Activated T-cell treated with anti-CD3 and anti-CD28 coated beads, Interleukin-2, amount 50 U/mL, for 72 hours (primary cell): ENCODE measurements around the gene LRIF1. TPM values are rescaled to one million over a fixed set of nuclear protein-coding genes. Genes with fewer than 3 reads are reported as not detected.
A peak's percentile ranks its signal among the peaks of the same experiment; 100 is the strongest.
"Not testable (repeated sequence)": the region's sequence is repeated elsewhere in the genome, so short reads cannot be mapped to it uniquely, and the experiment has no call there.

Experiments
- ATAC-seq, 2 donors: fragments of 150-1000 bp; cut with Tn5 transposase; replicated peaks in 1 of 2; 2 replicates each; pipeline ENCODE4 v1.10.0; 2021; ENCODE audit warnings: moderate library complexity in 2 of 2, mild to moderate bottlenecking in 1 of 2
- DNase-seq, 2 donors: peaks; one replicate each; pipeline ENCODE4 v3.0.0; 2021 to 2022; ENCODE audit warnings: mixed read lengths in 1 of 2
- H3K27ac Mint-ChIP-seq: one replicate; pipeline ENCODE4 v1.8.0; 2022; ENCODE audit warnings: mild to moderate bottlenecking, moderate library complexity, mixed read lengths
- H3K27me3 Mint-ChIP-seq: one replicate; pipeline ENCODE4 v1.8.0; 2022; ENCODE audit warnings: low read depth, mixed read lengths
- H3K36me3 Mint-ChIP-seq, 2 donors: one replicate each; pipeline ENCODE4 v1.8.0; 2022; ENCODE audit warnings: mixed read lengths in 2 of 2, mild to moderate bottlenecking in 1 of 2; ENCODE audit not compliant: insufficient read depth in 2 of 2
- H3K4me1 Mint-ChIP-seq: one replicate; pipeline ENCODE4 v1.8.0; 2022; ENCODE audit warnings: low read depth, mixed read lengths
- H3K4me3 Mint-ChIP-seq, 2 donors: one replicate each; pipeline ENCODE4 v1.8.0; 2022; ENCODE audit warnings: mild to moderate bottlenecking in 2 of 2, mixed read lengths in 2 of 2, moderate library complexity in 2 of 2
- H3K9me3 Mint-ChIP-seq, 2 donors: one replicate each; pipeline ENCODE4 v1.8.0; 2022; ENCODE audit warnings: mixed read lengths in 2 of 2
- total RNA-seq, 2 donors: library from RNA; stranded (reverse); gene quantifications; one replicate each; pipeline ENCODE4 v1.2.3, GENCODE V29; 2022

Gene LRIF1
- total RNA-seq, 2 donors from 2014 or later = 28.5 to 30.0 TPM

- no peak for ATAC-seq
- H3K27me3 Mint-ChIP-seq = no peaks in the 10 kb centered on the region
- H3K9me3 Mint-ChIP-seq = peaks cover 15 to 16% of the 10 kb centered on the region in 2 donors
- H3K27ac Mint-ChIP-seq = peak overlapping the region; percentile 54
- H3K36me3 Mint-ChIP-seq = peaks cover 13 to 22% of the 10 kb centered on the region in 2 donors
- DNase-seq = no peak
- H3K4me3 Mint-ChIP-seq = no peak overlapping the region
- no peaks in the 10 kb centered on the region for H3K4me1 Mint-ChIP-seq
Measured at GRCh38 chr1:110936567-110936966, 27.2 kb downstream of the LRIF1 start.

GRCh38 chr1:110931097-110931496, 32.6 kb downstream of the LRIF1 start:
- H3K4me3 Mint-ChIP-seq, H3K4me1 Mint-ChIP-seq, H3K27me3 Mint-ChIP-seq, DNase-seq, ATAC-seq, H3K27ac Mint-ChIP-seq: not testable (repeated sequence)
- Mint-ChIP-seq H3K36me3 (peaks cover 9 to 26% of the 10 kb centered on the region in 2 donors), H3K9me3 (peaks cover 11 to 12% of the 10 kb centered on the region in 2 donors)

- Mint-ChIP-seq H3K4me3 (no peak overlapping the region), H3K36me3 (peaks cover 3 to 18% of the 10 kb centered on the region in 2 donors), H3K4me1 (no peaks in the 10 kb centered on the region), H3K27ac (no peak overlapping the region), H3K9me3 (peaks cover 6% of the 10 kb centered on the region in 2 donors), H3K27me3 (no peaks in the 10 kb centered on the region)
- DNase-seq = no peak
- ATAC-seq = no peak
Measured at GRCh38 chr1:110928904-110929303, 34.8 kb downstream of the LRIF1 start.

GRCh38 chr1:110928191-110928590, 35.5 kb downstream of the LRIF1 start:
- H3K36me3 Mint-ChIP-seq = peaks cover 3 to 18% of the 10 kb centered on the region in 2 donors
- no peaks in the 10 kb centered on the region for H3K27me3 Mint-ChIP-seq
- H3K9me3 Mint-ChIP-seq = peaks cover 6% of the 10 kb centered on the region in 2 donors
- no peak for DNase-seq
- no peaks in the 10 kb centered on the region for H3K4me1 Mint-ChIP-seq
- H3K27ac Mint-ChIP-seq = no peak overlapping the region
- no peak for ATAC-seq
- H3K4me3 Mint-ChIP-seq = no peak overlapping the region

- Mint-ChIP-seq H3K36me3 (peaks cover 3 to 19% of the 10 kb centered on the region in 2 donors), H3K27me3 (no peaks in the 10 kb centered on the region)
Measured at GRCh38 chr1:110927484-110928075, 36.1 kb downstream of the LRIF1 start.

GRCh38 chr1:110921953-110922352, 41.8 kb downstream of the LRIF1 start:
- ATAC-seq (no peak), DNase-seq (no peak)
- Mint-ChIP-seq H3K4me3 (no peak overlapping the region), H3K4me1 (peaks cover 5% of the 10 kb centered on the region), H3K9me3 (peaks cover 2% of the 10 kb centered on the region in 2 donors), H3K27me3 (no peaks in the 10 kb centered on the region), H3K36me3 (peaks cover 0 to 1% of the 10 kb centered on the region in 2 donors), H3K27ac (no peak overlapping the region)

More at GRCh38 chr1:110927484-110928075, 36.1 kb downstream of the LRIF1 start:
- Mint-ChIP-seq H3K9me3 (peaks cover 6 to 8% of the 10 kb centered on the region in 2 donors), H3K4me1 (no peaks in the 10 kb centered on the region), H3K4me3 (no peak overlapping the region), H3K27ac (no peak overlapping the region)
- ATAC-seq (no peak), DNase-seq (no peak)

- peaks cover 18% of the 10 kb centered on the region for H3K4me1 Mint-ChIP-seq
- H3K9me3 Mint-ChIP-seq = peaks cover 3 to 5% of the 10 kb centered on the region in 2 donors
- no peaks in the 10 kb centered on the region for H3K27me3 Mint-ChIP-seq
- no peak overlapping the region for H3K4me3 Mint-ChIP-seq
- peaks cover 3 to 7% of the 10 kb centered on the region in 2 donors for H3K36me3 Mint-ChIP-seq
- DNase-seq (no peak), ATAC-seq (no peak)
- H3K27ac Mint-ChIP-seq = no peak overlapping the region
Measured at GRCh38 chr1:110918016-110918415, 45.7 kb downstream of the LRIF1 start.

GRCh38 chr1:110916669-110917306, 46.9 kb downstream of the LRIF1 start:
- H3K9me3 Mint-ChIP-seq = peaks cover 4 to 6% of the 10 kb centered on the region in 2 donors
- ATAC-seq (peak; percentile 80 to 88), DNase-seq (peak; percentile 32 to 42)
- H3K36me3 Mint-ChIP-seq = peaks cover 3 to 9% of the 10 kb centered on the region in 2 donors
- no peaks in the 10 kb centered on the region for H3K27me3 Mint-ChIP-seq
- H3K4me1 Mint-ChIP-seq = peaks cover 18% of the 10 kb centered on the region
- peak overlapping the region; percentile 44 for H3K27ac Mint-ChIP-seq
- peak overlapping the region; percentile 60 for H3K4me3 Mint-ChIP-seq

GRCh38 chr1:110916274-110916668, 47.5 kb downstream of the LRIF1 start:
- peak overlapping the region; percentile 60 for H3K4me3 Mint-ChIP-seq
- ATAC-seq = no peak
- no peaks in the 10 kb centered on the region for H3K27me3 Mint-ChIP-seq
- H3K9me3 Mint-ChIP-seq = peaks cover 4 to 6% of the 10 kb centered on the region in 2 donors
- DNase-seq = no peak
- H3K36me3 Mint-ChIP-seq = peaks cover 3 to 9% of the 10 kb centered on the region in 2 donors
- H3K4me1 Mint-ChIP-seq = peaks cover 18% of the 10 kb centered on the region
- peak overlapping the region; percentile 50 for H3K27ac Mint-ChIP-seq

- H3K36me3 Mint-ChIP-seq = peaks cover 3 to 9% of the 10 kb centered on the region in 2 donors
- H3K9me3 Mint-ChIP-seq = peaks cover 5 to 7% of the 10 kb centered on the region in 2 donors
- DNase-seq (no peak), ATAC-seq (no peak)
- no peak overlapping the region for H3K27ac Mint-ChIP-seq
- H3K4me1 Mint-ChIP-seq = peaks cover 18% of the 10 kb centered on the region
- no peaks in the 10 kb centered on the region for H3K27me3 Mint-ChIP-seq
- peak overlapping the region in 1 of 2 donors; percentile 54 for H3K4me3 Mint-ChIP-seq
Measured at GRCh38 chr1:110915804-110916203, 47.9 kb downstream of the LRIF1 start.

- Mint-ChIP-seq H3K27me3 (no peaks in the 10 kb centered on the region), H3K27ac (no peak overlapping the region), H3K9me3 (peaks cover 9 to 11% of the 10 kb centered on the region in 2 donors), H3K4me3 (no peak overlapping the region), H3K4me1 (peaks cover 18% of the 10 kb centered on the region), H3K36me3 (peaks cover 5 to 18% of the 10 kb centered on the region in 2 donors)
- DNase-seq (no peak), ATAC-seq (no peak)
Measured at GRCh38 chr1:110914676-110915075, 49.0 kb downstream of the LRIF1 start.

GRCh38 chr1:110912784-110913183, 50.9 kb downstream of the LRIF1 start:
- peaks cover 12 to 18% of the 10 kb centered on the region in 2 donors for H3K9me3 Mint-ChIP-seq
- H3K27ac Mint-ChIP-seq = no peak overlapping the region
- peaks cover 18% of the 10 kb centered on the region for H3K4me1 Mint-ChIP-seq
- H3K27me3 Mint-ChIP-seq = no peaks in the 10 kb centered on the region
- no peak for DNase-seq
- H3K4me3 Mint-ChIP-seq = no peak overlapping the region
- peaks cover 7 to 30% of the 10 kb centered on the region in 2 donors for H3K36me3 Mint-ChIP-seq
- no peak for ATAC-seq

- DNase-seq (no peak), ATAC-seq (peak; percentile 49 to 53)
- H3K4me3 Mint-ChIP-seq = no peak overlapping the region
- H3K4me1 Mint-ChIP-seq = no peaks in the 10 kb centered on the region
- no peaks in the 10 kb centered on the region for H3K27me3 Mint-ChIP-seq
- peak overlapping the region; percentile 59 for H3K27ac Mint-ChIP-seq
- peaks cover 7 to 16% of the 10 kb centered on the region in 2 donors for H3K9me3 Mint-ChIP-seq
- H3K36me3 Mint-ChIP-seq = peaks cover 20 to 53% of the 10 kb centered on the region in 2 donors
Measured at GRCh38 chr1:110903853-110904500, 59.7 kb downstream of the LRIF1 start.
